Measurements from ENCODE around the gene PLOD2. TPM values are rescaled to one million over a fixed set of nuclear protein-coding genes. Genes with fewer than 3 reads are reported as not detected.
A peak's percentile ranks its signal among the peaks of the same experiment; 100 is the strongest.

Gene PLOD2
- total RNA-seq, 1 donor from 2014 or later: 208 TPM

GRCh38 chr3:146159616-146160320 lies 1.2 kb downstream of the PLOD2 start:
- Mint-ChIP-seq H3K9me3 (ENCODE audit: low read depth) (peaks cover 4% of the 10 kb centered on the region), H3K27me3 (ENCODE audit: low read depth) (no peaks in the 10 kb centered on the region), H3K36me3 (ENCODE audit: low read depth) (peaks cover 2% of the 10 kb centered on the region), H3K4me1 (ENCODE audit: low read depth) (peaks cover 68% of the 10 kb centered on the region), H3K4me3 (ENCODE audit: unreplicated experiment) (peak overlapping the region; percentile 90), H3K27ac (ENCODE audit: unreplicated experiment) (peak overlapping the region; percentile 92)
- no peak for TF ChIP-seq CTCF (IDR thresholded peaks at IDR 0.05)
- no peak for DNase-seq (ENCODE audit: low spot score)

GRCh38 chr3:146159037-146159436 lies 1.9 kb downstream of the PLOD2 start:
- Mint-ChIP-seq H3K36me3 (ENCODE audit: low read depth) (peaks cover 2% of the 10 kb centered on the region), H3K27me3 (ENCODE audit: low read depth) (no peaks in the 10 kb centered on the region), H3K4me1 (ENCODE audit: low read depth) (peaks cover 66% of the 10 kb centered on the region), H3K4me3 (ENCODE audit: unreplicated experiment) (peak overlapping the region; percentile 90), H3K27ac (ENCODE audit: unreplicated experiment) (peak overlapping the region; percentile 92), H3K9me3 (ENCODE audit: low read depth) (peaks cover 4% of the 10 kb centered on the region)
- no peak for TF ChIP-seq CTCF (IDR thresholded peaks at IDR 0.05)
- no peak for DNase-seq (ENCODE audit: low spot score)

GRCh38 chr3:146157325-146158060 lies 3.5 kb downstream of the PLOD2 start:
- H3K4me1 Mint-ChIP-seq (ENCODE audit: low read depth): peaks cover 68% of the 10 kb centered on the region
- no peaks in the 10 kb centered on the region for H3K9me3 Mint-ChIP-seq (ENCODE audit: low read depth)
- H3K4me3 Mint-ChIP-seq (ENCODE audit: unreplicated experiment): peak overlapping the region; percentile 61
- H3K27me3 Mint-ChIP-seq (ENCODE audit: low read depth): no peaks in the 10 kb centered on the region
- no peak for DNase-seq (ENCODE audit: low spot score)
- no peaks in the 10 kb centered on the region for H3K36me3 Mint-ChIP-seq (ENCODE audit: low read depth)
- H3K27ac Mint-ChIP-seq (ENCODE audit: unreplicated experiment): peak overlapping the region; percentile 92
- TF ChIP-seq CTCF (IDR thresholded peaks at IDR 0.05): no peak

- no peaks in the 10 kb centered on the region for H3K9me3 Mint-ChIP-seq (ENCODE audit: low read depth)
- peak overlapping the region; percentile 61 for H3K4me3 Mint-ChIP-seq (ENCODE audit: unreplicated experiment)
- no peaks in the 10 kb centered on the region for H3K27me3 Mint-ChIP-seq (ENCODE audit: low read depth)
- no peak for TF ChIP-seq CTCF (IDR thresholded peaks at IDR 0.05)
- H3K36me3 Mint-ChIP-seq (ENCODE audit: low read depth): no peaks in the 10 kb centered on the region
- H3K4me1 Mint-ChIP-seq (ENCODE audit: low read depth): peaks cover 66% of the 10 kb centered on the region
- DNase-seq (ENCODE audit: low spot score): no peak
- peak overlapping the region; percentile 92 for H3K27ac Mint-ChIP-seq (ENCODE audit: unreplicated experiment)
Observed at GRCh38 chr3:146156666-146157314, 4.2 kb downstream of the PLOD2 start.

GRCh38 chr3:146156095-146156494 lies 4.9 kb downstream of the PLOD2 start:
- TF ChIP-seq CTCF (IDR thresholded peaks at IDR 0.05): no peak
- peaks cover 5% of the 10 kb centered on the region for H3K36me3 Mint-ChIP-seq (ENCODE audit: low read depth)
- DNase-seq (ENCODE audit: low spot score): no peak
- peak overlapping the region; percentile 61 for H3K4me3 Mint-ChIP-seq (ENCODE audit: unreplicated experiment)
- H3K4me1 Mint-ChIP-seq (ENCODE audit: low read depth): peaks cover 67% of the 10 kb centered on the region
- H3K27me3 Mint-ChIP-seq (ENCODE audit: low read depth): no peaks in the 10 kb centered on the region
- H3K27ac Mint-ChIP-seq (ENCODE audit: unreplicated experiment): peak overlapping the region; percentile 89
- H3K9me3 Mint-ChIP-seq (ENCODE audit: low read depth): no peaks in the 10 kb centered on the region
